Skin of body (tissue), 2 donors: ENCODE data around the gene DUSP23. TPM values are rescaled to one million over a fixed set of nuclear protein-coding genes. Genes with fewer than 3 reads are reported as not detected.

Source experiments
- DNase-seq: peaks from one replicate; lab custom pipeline; 2025; lab: John Stamatoyannopoulos, UW
- total RNA-seq: library from RNA; depleted of rRNA; stranded (reverse); fragments of >200 nt; gene quantifications from one replicate; pipeline ENCODE4 v1.2.3, GENCODE V29; 2014

Gene DUSP23
- total RNA-seq, 1 donor from 2014 or later = 11.1 TPM

GRCh38 chr1:159828176-159828575, 47.4 kb downstream of the DUSP23 start:
- DNase-seq = no peak

GRCh38 chr1:159828581-159829272, 48.0 kb downstream of the DUSP23 start:
- DNase-seq = no peak

GRCh38 chr1:159829273-159829634, 48.5 kb downstream of the DUSP23 start:
- no peak for DNase-seq

GRCh38 chr1:159829822-159830465, 49.2 kb downstream of the DUSP23 start:
- no peak for DNase-seq

GRCh38 chr1:159830722-159831121, 50.0 kb downstream of the DUSP23 start:
- no peak for DNase-seq

- DNase-seq = peak; percentile 43
These were observed 50.8 kb downstream of the DUSP23 start for GRCh38 chr1:159831412-159832141.

Other genes starting within 250 kb of the DUSP23 start
- not detected for gene OR10J5, start 245.0 kb upstream of the DUSP23 start, total RNA-seq
- gene APCS, start 193.1 kb upstream of the DUSP23 start, total RNA-seq = not detected
- gene CRP, start 66.4 kb upstream of the DUSP23 start, total RNA-seq = not detected
- 0.49 TPM for gene FCRL6, start 21.4 kb downstream of the DUSP23 start, total RNA-seq
- gene SLAMF8, start 45.9 kb downstream of the DUSP23 start, total RNA-seq = 0.20 TPM
- gene VSIG8, start 81.7 kb downstream of the DUSP23 start, total RNA-seq = 8.2 TPM
- gene CFAP45, start 119.2 kb downstream of the DUSP23 start, total RNA-seq = 0.59 TPM
- 145 TPM for gene TAGLN2, start 144.5 kb downstream of the DUSP23 start, total RNA-seq
- gene IGSF9, start 164.7 kb downstream of the DUSP23 start, total RNA-seq = 8.4 TPM
- not detected for gene SLAMF9, start 173.3 kb downstream of the DUSP23 start, total RNA-seq